Epidermal melanocyte (primary cell): Measurements from ENCODE around the gene SNRPB2.

Source experiments
- DNase-seq: peaks from one replicate; pipeline ENCODE4 v3.0.0; 2011; ENCODE audit warnings: low spot score; ENCODE audit not compliant: insufficient read length

SNRPB2 gene

GRCh38 chr20:16729565-16730460 is at the start of gene SNRPB2:
SNRPB2 (plus strand) TSS chr20:16730026; CDS start chr20:16731703, 1,677 bp downstream.
- peak; percentile 85 for DNase-seq

DNA sequence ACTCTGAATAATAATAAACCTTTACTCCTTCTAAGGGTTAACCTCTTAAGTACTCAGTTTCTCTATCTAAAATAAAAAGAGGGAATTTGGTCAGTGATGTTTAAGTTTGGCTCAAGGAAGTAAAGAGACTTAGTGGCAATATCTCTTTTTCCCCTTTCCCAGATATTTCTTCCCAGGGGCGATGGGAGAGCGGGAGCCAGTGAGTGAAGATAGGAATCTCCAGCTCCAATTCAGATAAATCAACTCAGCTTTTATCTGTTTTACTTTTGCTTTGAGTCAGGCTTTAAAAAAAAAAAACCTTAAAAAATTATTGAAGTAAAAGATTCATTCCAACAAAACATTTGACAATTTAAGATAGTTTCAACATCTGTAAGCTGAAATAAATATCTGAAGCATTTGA is 45.4 kb upstream of the SNRPB2 start:
- DNase-seq: no peak

GRCh38 chr20:16689906-16690305 is 39.9 kb upstream of the SNRPB2 start:
- DNase-seq: no peak

DNA sequence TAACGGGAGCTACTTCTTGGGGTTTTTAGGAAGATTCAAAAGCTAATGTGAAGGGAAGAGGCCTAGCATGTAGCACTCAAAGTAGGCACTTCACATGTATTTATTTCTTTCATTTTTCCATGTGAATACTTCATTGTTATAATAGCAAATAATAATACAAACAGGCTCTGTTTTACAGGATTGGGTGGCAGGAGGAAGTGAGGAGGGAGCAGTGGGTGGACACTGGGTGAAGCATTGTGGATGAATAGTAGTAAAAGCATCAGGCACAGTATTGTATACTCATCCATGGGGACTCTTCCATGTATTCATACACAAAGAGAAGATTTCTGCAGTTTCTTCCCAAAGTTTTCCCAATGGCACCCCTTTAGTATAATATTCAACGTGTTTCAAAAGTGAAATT is 38.4 kb upstream of the SNRPB2 start:
- no peak for DNase-seq

DNA sequence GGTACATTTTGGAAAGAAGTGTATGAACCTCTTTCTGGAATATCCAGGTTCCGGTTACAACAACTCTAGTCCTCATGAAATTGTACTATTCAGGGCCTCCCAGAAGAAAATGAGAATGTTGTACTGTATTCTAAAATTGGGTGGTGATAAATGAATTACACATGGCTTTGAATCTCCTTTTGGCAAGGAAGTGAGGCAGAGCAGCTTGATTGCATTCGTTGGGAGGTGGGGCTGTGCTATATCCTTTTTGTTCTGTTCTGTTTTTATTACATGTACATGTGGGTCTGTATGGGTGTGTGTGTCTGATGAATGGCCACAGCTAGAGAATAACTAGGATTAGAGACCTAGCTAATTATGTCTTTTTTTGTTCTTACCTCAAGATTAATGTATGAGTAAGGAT is 37.8 kb upstream of the SNRPB2 start:
- DNase-seq: no peak

DNA sequence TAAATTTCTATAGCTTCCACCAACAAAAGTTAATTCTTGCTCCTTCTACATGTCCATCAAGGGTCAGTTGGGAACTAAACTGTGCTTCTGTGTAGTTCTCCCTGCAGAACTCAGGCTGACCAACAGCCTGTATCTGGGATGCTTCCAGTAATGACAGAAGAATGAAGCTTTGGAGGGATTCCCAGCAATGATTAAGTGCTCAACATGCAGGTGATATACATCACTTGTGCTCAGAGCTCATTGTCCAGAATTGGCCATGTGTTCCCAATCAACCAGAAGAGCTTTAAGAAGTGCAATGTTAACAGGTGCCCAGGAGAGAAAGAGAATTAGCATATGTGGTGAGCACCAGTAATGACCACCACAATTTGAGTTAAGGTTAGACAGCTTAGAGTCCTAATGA is 37.4 kb upstream of the SNRPB2 start:
- no peak for DNase-seq

GRCh38 chr20:16693278-16693677 is 36.5 kb upstream of the SNRPB2 start:
- no peak for DNase-seq

DNA sequence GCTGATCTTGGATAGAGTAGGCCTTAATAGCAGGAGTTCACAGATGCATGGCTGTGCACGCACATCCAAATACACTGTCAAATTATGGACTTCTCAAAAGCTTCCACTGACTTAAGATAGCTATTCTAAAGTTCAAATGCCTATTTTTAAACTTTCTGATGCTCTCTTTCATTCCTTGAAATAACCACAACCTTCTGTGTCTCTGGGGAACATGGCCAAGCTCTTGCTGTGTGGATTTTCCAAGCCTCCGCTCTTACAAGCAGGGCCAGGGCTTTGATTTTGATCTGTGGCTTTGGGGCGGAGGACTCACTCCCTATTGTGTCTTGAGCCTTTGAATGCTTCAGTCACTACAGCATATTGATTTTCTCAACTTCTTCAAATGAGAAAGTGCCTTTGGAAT is 35.7 kb upstream of the SNRPB2 start:
- DNase-seq: no peak

DNA sequence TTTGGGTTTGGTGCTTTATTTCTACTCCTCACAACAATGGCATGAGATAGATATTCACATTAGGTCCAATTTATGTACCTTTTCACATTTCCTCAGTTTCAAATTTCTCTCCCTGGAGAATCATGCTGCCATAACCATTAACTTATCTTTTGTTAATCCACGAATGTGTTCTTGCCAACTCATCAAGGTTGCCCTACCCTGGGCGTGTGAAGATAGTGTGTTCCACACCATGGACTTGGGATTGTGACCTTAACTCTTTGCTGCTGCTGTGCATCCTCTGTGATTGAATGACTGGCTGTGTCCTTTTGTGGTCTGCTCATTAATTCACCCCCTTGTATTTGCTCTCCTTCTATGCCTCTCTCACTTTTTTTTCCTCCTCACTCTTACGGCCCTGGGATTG is 34.2 kb upstream of the SNRPB2 start:
- no peak for DNase-seq

DNA sequence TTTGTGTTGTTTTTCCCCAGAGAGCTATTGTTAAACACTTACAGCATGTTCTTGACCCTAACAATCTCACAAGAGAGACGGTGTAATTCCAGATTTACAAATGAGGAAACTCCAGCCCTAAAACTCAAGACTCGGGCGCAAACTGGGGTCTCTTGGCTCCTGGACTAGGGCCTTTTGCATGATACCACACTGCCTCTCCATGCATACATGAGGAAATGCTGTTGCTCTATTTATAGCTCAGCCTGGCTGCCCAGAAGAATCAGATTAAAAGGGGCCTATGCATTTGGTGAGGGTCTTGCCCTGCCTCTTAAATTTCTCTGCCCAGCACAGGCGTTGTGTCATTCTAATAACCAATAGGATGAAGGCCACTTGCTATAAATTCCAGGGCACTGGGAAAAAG is 30.5 kb upstream of the SNRPB2 start:
- DNase-seq: no peak

DNA sequence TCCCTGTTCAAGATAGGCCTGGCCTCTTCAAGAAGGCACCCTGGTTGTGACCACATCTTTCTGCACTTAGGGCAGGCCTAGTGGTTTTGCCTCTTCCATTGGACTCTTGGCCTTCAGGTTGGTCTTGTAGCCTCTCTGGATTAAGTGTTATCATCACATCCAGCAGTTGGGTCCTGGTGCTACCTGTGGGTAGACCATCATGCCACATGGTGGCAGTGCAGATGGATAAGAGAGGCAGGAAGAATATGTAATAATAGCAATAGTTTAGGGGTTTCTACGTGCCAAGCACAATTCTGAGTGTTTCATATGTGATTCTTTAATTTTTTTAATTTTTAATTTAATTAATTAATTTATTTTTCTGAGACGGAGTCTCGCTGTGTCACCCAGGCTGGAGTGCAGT is 28.5 kb upstream of the SNRPB2 start:
- no peak for DNase-seq

DNA sequence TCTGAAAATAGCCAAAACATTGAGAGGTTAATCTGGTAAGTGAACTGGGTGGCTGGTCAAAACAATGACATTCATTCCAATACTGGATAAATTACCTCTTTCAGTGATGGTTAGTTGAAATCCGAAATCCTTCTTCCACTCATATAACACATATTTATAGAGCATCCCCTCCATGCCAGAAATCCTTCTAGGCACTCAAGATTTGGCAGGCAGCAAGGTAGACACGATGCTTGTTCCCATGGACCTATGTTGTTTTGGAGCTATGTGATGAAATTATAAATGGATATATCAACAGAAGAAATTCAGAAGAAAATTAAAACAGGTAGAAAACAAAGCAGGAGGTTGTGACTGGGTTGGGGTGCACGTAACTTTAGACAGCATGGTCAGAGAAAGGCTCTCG is 26.3 kb upstream of the SNRPB2 start:
- DNase-seq: no peak

DNA sequence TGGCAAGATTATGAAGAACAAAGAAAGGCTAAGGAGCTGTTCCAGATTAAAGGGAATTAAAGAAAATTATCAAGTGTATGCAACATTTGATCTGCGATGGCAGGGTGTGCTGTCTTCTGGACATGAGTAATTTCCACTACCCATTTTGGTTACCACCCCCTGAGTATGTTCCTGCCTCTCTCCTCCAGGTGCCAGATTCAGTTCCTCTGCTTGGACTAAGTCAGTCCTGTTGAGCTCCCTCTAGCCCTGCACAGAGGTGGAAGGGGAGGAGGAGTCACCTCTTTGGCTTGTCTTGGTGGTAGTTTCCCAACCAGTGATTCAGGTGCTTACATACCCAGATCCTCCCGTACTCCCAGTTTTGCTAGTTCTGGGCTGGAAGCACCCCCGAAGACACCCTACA is 22.2 kb upstream of the SNRPB2 start:
- no peak for DNase-seq

DNA sequence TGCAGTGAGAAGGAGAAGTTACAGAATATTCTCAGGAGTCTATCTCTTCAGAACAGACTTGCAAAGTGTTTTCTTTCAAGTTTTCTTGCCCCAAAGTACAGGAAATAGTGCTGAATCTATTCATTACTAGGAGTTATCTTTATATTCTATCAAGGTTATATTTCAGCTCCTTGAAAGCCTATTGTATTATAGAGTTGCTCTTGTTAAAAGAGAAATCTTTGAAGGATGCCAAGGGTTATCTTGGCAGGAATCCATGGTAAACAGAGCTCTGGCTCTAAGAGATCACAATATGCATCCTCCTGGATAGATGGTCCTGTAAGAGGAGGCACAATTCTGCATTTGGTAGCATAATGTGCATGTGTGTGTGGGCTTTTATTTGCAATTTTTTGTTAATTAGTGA is 21.2 kb upstream of the SNRPB2 start:
- DNase-seq: no peak

DNA sequence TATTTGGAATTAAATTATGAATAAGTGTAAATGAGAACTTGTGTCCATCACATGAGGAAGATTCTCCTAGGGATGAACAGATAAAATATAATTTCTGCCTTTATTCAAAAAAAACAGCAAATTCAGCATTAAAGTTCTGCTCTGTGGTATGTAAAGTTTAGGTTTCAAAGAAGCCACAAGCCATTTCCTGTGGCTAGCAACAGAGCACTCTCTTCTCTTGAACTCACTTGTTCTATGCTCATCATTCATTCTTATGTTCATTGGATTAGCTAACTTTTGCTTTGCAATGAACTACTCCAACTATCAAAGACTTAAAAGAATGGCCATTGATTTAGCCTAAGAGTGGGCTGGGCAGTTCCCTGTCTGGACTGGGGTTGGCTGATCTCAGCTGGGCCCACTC is 20.8 kb upstream of the SNRPB2 start:
- DNase-seq: no peak

DNA sequence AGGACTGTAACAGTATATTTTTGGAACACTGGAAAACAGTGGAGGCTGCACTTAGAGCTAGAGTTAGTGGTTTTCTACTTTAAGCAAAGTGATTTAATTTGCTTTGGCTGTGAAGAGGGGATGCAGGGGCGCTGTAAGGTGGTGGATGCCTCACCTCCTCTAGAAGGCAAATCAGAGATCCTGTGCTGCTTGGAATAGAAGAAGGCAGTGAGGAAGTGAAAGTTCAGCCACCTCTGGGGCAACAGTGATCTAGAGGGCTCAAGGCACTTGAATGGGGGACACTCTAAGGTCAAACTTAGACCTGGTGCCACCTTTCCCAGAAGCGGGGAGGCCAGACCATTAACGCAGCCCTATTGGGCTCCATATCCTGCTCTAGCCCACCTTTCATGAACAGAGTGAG is 19.0 kb upstream of the SNRPB2 start:
- no peak for DNase-seq

GRCh38 chr20:16711661-16712258 is 18.1 kb upstream of the SNRPB2 start:
- DNase-seq: no peak

- DNase-seq: no peak
These were observed 17.3 kb upstream of the SNRPB2 start for GRCh38 chr20:16712511-16712947.

- DNase-seq: no peak
These were observed 16.8 kb upstream of the SNRPB2 start for GRCh38 chr20:16713066-16713465.

- no peak for DNase-seq
These were observed 15.6 kb upstream of the SNRPB2 start for GRCh38 chr20:16714242-16714641.

GRCh38 chr20:16714751-16715150 is 15.1 kb upstream of the SNRPB2 start:
- DNase-seq: no peak

DNA sequence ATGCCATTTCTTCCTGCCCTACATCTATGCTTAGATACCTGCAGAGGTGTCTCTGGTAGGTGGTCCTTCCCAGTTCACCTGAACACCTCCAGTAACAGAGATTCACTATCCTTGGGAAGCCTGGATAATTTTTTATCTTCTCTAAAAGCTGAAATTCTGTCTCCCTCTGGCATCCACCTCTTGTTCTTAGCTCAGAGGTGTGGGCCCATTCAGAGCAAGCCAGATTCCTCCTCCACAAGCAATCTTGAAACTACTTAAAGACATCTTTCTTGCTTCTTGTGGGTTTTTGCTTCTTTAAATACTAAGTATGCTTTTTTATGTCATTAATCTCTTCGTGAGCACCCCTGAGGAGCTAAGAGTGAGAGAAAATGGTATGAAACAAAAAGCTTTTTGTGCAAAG is 10.4 kb upstream of the SNRPB2 start:
- DNase-seq: no peak

- DNase-seq: no peak
These were observed 746 bp upstream of the SNRPB2 start for GRCh38 chr20:16729080-16729479.
